HL-60/S4 (cell line): ENCODE measurements around the gene CDC14B.
"Not testable (repeated sequence)": the region's sequence is repeated elsewhere in the genome, so short reads cannot be mapped to it uniquely, and the experiment has no call there.

Experiments used
- in situ Hi-C: fragments of 300-500 bp; cut with MboI; formaldehyde crosslinking; loops from 2 replicates; pipeline ENCODE4 v1.14.3; 2022; ENCODE audit warnings: low sequenced_read_pairs

CDC14B gene

GRCh38 chr9:96596601-96597111 is 23.0 kb downstream of the CDC14B start:
- in situ Hi-C loops: no loop called here

- in situ Hi-C loops: no loop called here
Observed at GRCh38 chr9:96587338-96588315, 32.0 kb downstream of the CDC14B start.

- in situ Hi-C loops: no loop called here
Observed at GRCh38 chr9:96585426-96585825, 34.2 kb downstream of the CDC14B start.

GRCh38 chr9:96582199-96582598 is 37.4 kb downstream of the CDC14B start:
- in situ Hi-C loops: not testable (repeated sequence)

GRCh38 chr9:96581786-96582185 is 37.9 kb downstream of the CDC14B start:
- in situ Hi-C loops: no loop called here

GRCh38 chr9:96581301-96581700 is 38.3 kb downstream of the CDC14B start:
- in situ Hi-C loops: no loop called here

GRCh38 chr9:96574931-96575351 is 44.7 kb downstream of the CDC14B start:
- in situ Hi-C loops: no loop called here

- in situ Hi-C loops: no loop called here
Observed at GRCh38 chr9:96574455-96574854, 45.2 kb downstream of the CDC14B start.

GRCh38 chr9:96567203-96567700 is 52.4 kb downstream of the CDC14B start:
- in situ Hi-C loops: no loop called here

GRCh38 chr9:96566498-96567202 is 53.0 kb downstream of the CDC14B start:
- in situ Hi-C loops: no loop called here

GRCh38 chr9:96565671-96566497 is 53.8 kb downstream of the CDC14B start:
- in situ Hi-C loops: no loop called here

GRCh38 chr9:96564217-96564616 is 55.4 kb downstream of the CDC14B start:
- in situ Hi-C loops: no loop called here

GRCh38 chr9:96559339-96559943 is 60.2 kb downstream of the CDC14B start:
- in situ Hi-C loops: no loop called here

- in situ Hi-C loops: no loop called here
Observed at GRCh38 chr9:96557921-96558320, 61.7 kb downstream of the CDC14B start.

- in situ Hi-C loops: no loop called here
Observed at GRCh38 chr9:96556701-96557461, 62.8 kb downstream of the CDC14B start.

GRCh38 chr9:96555567-96556386 is 63.9 kb downstream of the CDC14B start:
- in situ Hi-C loops: no loop called here

- in situ Hi-C loops: no loop called here
Observed at GRCh38 chr9:96554801-96555566, 64.7 kb downstream of the CDC14B start.

- in situ Hi-C loops: no loop called here
Observed at GRCh38 chr9:96554326-96554725, 65.3 kb downstream of the CDC14B start.
